Activated effector memory CD4-positive, alpha-beta T cell treated with Interleukin-2 at 50 U/mL for 16 hours (primary cell): ENCODE data around the gene PPP1R13L.
"Not testable (repeated sequence)": the region's sequence is repeated elsewhere in the genome, so short reads cannot be mapped to it uniquely, and the experiment has no call there.

Source experiments
- DNase-seq: peaks from one replicate; pipeline ENCODE4 v3.0.0-alpha.2; 2020

PPP1R13L gene, protein sequence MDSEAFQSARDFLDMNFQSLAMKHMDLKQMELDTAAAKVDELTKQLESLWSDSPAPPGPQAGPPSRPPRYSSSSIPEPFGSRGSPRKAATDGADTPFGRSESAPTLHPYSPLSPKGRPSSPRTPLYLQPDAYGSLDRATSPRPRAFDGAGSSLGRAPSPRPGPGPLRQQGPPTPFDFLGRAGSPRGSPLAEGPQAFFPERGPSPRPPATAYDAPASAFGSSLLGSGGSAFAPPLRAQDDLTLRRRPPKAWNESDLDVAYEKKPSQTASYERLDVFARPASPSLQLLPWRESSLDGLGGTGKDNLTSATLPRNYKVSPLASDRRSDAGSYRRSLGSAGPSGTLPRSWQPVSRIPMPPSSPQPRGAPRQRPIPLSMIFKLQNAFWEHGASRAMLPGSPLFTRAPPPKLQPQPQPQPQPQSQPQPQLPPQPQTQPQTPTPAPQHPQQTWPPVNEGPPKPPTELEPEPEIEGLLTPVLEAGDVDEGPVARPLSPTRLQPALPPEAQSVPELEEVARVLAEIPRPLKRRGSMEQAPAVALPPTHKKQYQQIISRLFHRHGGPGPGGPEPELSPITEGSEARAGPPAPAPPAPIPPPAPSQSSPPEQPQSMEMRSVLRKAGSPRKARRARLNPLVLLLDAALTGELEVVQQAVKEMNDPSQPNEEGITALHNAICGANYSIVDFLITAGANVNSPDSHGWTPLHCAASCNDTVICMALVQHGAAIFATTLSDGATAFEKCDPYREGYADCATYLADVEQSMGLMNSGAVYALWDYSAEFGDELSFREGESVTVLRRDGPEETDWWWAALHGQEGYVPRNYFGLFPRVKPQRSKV

DNA sequence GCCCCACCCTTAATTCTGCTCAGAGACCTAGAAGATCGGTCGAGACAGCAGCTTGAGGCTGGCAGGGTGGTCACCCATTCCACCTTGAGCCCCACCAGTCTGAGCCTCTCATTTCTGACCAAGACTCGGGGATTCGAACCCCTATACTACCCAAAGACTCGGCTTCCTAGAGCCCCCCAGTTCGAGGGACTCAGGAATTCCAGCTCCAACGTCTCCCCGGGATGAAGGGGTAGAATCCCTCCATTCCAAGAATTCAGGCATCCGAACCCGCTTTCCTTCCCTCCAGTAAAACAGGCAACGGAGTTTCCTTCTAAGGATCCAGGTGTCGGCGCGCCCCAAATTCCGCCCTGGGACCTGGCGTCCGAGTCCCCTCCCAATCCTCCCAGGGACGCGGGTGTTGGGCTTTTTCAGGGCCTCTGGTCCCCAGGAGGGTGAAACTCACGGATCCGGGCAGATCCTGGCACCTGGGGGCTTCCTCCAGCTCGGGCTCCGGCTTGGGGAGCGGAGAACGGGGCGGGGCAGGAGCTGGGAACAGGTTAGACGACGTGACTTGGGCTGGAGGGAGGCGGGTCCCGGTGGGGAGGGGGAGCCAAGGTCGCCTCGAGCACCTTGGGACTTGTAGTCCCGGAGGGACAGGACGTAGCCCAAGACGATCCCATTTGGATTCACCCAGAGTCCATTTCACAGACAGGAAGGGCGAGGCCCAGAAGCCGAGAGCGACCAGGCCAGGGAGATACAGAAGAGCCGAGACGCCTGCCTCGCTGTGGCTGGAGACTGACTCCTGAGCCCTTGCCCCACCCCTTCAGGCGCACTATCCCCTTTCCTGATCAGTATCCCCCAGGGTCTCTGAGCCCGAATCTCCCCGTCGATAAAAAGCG lies at the start of gene PPP1R13L:
Gene PPP1R13L, minus strand, starts transcription at position 513 of the 878 bp plus-strand sequence. CDS start 6,751 bp downstream, outside the sequence.
- DNase-seq: peak; percentile 25

DNA sequence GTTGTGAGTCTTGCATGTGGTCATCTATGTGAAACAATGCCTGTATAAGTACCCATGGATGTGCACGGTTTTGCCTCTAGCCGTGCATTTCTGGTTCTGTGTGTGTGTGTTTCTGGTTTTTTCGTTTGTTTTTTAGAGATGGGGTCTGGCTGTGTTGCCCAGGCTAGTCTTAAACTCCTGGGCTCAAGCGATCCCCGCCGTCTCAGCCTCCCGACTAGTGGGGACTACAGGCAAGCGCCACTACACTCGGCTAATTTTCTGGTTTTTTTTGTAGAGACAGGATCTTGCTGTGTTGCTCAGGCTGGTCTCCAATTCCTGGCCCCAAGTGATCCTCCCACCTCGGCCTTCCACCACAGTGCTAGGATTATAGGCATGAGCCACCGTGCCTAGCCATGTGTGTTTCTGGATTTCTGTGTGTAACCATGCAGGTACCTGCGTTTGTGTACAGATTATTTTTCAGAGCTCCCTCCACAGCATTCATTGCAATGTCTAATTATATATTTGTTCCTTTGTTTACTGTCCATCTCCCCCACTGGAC lies 47.0 kb upstream of the PPP1R13L start:
- no peak for DNase-seq

DNA sequence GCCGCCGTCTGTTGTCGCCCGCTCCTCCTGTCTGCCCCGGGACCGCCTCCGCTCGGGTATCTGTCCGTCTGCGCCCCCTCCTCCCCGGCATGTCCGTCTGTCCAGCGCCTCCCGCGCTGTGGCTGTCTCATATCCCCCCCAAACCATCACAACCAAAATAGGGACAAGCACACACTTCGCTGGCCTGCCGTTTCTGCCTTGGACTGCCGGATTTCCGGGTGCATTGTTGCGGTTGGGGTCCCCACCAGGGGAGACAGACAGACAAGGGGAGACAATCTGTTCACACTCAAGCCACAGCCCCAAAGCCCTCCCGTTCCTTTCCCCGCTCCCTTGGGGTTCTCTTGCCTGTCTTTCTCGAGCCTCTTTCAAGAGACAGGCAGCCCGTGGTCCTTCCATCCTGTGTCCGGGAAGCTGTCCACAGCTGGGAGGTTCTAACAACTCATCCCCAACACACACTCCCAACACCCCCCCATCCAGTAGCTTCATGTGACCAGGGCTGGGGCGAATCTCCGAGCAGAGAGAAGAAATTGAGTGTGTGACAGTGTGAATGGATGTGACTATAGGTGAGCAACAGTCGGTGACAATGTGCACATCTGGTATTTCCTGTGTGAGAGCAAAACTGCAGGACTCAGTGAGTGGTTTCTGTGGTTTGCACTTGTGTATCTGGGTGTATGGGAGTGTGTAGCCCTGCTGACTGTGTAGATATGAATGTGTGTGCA lies 46.4 kb upstream of the PPP1R13L start:
- peak; percentile 31 for DNase-seq

DNA sequence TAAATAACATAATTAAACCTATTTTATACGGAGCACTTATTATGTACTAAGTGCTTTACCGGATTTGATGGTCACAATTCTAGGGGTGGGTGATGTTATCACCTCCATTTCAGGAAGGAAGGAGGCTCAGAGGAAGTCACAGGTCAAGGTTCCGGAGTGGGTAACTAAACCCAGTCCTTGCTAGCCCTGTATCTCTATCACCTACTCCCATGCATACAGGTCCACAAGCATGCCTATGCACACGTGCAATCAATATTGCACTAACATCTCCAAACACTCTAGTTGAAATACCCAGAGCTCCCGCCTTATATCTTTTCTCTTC lies 45.1 kb upstream of the PPP1R13L start:
- no peak for DNase-seq

DNA sequence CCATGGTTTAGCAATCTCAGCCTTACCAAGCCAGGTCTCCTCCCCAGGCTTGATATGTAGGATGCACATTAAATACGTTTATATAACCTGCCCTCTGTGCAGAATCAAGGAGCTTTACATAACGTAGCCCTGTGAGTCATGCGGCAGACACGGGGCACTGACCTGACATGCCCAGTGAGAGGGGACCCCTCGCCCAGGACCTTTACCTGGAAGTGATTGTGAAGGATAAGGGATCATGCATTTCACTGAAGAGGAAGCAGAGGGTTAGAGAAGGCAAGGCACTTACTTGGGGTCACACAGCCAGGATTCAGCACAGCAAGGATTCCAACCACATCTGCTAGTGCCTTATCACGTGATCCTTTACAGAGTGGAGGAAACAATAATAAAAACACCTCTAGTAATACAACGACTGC lies 44.0 kb upstream of the PPP1R13L start:
- DNase-seq: no peak

DNA sequence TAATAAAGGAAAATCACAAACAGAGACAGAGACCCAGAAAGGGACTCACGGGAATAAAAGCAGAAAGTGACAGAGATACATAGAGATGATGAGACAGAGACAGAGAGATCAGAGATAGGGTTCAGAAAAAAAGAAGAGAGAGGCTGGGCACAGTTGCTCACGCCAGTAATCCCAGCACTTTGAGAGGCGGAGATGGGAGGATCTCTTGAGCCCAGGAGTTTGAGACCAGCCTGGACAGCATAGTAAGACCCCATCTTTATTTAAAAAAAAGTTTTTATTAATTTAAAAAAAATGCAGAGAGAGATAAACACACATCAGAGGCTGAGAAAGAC lies 43.5 kb upstream of the PPP1R13L start:
- no peak for DNase-seq

DNA sequence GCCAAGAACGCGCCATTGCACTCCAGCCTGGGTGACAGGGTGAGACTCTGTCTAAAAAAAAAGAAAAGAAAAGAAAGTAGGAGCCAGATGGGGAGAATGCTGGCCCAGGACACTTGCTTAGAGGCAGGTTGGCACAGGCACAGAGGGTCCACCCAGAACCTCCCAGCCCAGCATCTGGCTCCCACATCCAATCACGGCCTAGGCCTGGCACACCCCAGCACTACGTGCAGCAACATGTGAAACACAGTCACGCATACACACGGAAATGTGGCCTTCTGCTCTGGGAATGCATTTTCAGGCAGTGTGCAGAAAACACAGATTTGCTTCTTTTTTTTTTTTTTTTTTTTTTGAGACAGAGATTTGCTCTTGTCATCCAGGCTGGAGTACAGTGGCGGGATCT lies 42.1 kb upstream of the PPP1R13L start:
- DNase-seq: no peak

DNA sequence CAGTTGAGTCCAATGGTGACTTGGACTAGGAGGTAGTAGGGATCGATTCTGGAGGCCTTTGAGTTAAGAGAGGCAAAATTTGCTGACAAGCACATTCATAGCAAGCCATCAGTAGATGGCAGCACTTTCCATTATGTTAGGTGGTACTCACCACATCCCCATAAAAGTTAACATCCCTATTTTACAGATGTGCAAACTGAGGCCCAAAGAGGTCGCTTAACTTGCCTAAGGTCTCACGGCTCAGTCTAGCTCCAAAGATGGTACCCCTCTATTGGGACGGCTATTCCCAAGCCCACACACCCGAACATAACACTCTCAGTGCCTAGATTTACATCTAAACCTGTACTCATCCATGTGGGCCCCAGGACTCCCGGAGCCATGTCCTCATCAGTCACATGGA lies 41.4 kb upstream of the PPP1R13L start:
- no peak for DNase-seq

DNA sequence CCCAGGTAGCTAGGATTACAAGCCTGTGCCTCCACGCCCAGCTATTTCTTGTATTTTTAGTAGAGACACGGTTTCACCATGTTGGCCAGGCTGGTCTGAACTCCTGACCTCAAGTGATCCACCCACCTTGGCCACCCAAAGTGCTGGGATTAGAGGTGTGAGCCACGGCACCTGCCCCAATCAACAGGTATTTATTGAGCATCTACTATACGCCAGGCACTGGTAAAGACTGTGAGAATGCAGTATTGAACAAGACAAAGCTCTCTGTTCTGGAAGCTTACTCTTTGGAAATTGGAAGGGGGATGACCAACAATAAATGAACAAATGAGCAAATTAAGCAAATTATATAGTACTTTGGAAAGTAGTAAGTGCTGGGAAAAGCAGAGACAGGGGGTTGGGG lies 40.3 kb upstream of the PPP1R13L start:
- no peak for DNase-seq

DNA sequence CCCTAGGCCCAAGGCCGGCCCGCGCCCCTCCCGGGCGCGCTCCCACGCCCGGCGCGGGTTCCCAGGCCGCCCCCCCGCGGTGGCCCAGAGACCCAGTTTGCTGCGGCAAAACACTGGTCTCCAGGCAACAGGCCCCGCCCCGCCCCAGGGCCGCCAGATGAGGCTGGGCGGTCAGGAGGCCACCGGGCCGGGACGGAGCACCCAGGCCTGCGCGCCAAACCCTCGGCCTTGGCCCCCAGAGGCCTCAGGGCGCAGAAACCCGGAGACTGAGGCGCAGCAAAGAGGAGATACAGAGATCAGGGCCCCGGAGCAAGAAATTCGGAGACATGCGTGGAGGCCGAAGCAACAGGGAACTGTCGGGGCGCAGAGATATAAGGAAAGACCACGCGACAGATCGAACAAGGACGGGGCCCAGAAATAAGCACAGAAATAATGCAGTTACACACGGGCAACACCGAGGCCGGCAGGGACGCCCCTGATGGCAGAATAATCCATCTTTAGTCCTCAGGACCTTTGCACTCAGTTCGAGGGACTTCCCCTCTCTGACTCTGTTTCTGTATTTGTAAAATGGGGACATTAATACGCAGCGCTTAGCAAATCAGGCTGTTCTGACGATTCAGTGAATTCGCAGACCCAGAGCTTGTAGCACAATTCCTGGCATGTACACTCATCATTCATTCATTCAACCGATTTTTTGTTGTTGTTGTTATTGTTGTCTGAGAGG lies 39.6 kb upstream of the PPP1R13L start:
- DNase-seq: peak; percentile 64

DNA sequence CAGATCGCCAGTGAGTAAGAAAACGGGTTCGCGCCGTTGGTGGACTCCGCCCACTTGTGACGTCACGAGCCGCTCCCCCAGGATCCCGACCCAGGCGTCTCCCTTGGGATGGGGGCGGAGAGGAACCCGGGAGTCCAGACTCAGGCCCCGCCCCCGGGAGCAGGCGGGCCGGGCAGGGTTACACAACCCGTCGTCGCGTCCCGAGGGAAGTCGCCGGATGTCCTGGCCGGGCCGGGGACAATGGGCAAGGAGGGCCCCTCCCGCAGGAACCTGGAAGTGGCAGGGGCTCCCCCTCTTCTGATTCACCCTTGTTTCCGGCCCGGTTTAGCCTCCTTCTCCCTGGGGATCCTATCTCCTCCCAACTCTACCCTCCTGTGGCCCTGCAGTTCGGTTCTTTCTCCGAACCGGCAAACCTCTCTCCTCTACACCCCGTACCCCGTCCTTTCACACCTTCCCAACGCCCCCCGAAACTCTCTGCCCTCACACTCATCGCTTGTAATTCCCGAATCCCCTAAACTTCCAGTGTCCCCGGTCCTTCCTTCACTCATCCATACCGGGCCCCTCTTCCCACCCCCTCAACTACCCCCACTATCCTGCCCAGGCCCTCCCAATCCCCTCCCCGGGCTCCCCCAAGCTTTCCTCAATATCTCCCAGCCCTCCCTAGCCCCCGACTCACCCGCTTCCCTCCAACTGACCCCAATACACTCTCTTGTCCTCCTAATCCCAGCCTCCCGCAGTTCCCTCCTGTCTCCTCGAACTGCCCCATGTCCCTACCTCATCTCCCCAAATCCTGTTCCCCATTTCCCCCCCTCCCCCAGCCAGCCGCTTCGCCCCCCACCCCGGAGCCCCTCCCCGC lies 38.8 kb upstream of the PPP1R13L start:
- DNase-seq: peak; percentile 30

DNA sequence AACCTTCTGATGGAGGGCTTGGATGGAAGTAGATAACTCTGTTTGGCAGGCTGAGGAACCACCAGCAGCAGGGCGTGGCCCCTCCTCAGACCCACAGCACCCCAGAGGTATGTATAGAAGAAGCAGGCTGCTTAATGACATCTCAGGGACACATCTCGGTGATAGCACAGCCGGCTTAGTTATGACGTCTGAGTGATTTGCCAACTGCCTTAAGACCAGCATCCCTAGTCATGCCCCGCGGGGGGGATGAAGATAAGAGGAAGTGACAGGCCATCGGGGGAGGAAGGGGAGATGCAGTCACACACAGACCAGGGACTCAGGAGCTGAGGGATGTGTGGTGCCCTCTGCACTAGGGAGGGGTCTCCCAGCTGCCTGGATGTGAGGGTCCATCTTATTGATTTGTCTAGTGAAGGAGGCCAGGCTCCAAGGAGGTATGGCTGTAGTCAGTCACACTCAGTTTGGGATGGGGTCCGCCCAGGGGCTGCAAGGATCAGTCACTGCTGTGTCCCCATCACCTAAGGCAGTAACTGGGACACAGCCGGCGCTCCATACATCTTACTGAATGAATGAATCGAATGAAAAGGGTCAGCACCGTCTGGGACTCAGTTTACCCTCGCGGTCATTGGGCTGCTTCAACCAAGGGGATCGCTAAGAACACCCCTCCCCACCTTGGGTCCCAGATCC lies 38.1 kb upstream of the PPP1R13L start:
- DNase-seq: no peak

DNA sequence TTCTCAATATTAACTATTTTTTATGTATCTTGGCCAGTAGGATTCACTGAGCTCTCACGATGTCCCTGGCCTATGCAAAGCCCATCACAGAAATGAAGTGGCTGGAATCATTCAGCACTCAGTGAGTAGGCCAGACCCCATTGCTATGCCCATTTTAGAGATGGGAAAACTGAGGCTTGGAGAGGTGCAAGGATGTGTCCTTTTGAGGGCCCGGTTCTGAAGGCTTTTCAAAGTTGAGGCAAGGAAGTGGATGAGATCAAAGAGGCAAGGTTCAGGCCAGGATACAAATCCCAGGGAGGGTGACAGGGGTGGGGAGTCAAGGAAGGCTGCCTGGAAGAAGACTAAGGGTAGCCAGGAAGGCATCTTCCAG lies 37.5 kb upstream of the PPP1R13L start:
- DNase-seq: no peak

DNA sequence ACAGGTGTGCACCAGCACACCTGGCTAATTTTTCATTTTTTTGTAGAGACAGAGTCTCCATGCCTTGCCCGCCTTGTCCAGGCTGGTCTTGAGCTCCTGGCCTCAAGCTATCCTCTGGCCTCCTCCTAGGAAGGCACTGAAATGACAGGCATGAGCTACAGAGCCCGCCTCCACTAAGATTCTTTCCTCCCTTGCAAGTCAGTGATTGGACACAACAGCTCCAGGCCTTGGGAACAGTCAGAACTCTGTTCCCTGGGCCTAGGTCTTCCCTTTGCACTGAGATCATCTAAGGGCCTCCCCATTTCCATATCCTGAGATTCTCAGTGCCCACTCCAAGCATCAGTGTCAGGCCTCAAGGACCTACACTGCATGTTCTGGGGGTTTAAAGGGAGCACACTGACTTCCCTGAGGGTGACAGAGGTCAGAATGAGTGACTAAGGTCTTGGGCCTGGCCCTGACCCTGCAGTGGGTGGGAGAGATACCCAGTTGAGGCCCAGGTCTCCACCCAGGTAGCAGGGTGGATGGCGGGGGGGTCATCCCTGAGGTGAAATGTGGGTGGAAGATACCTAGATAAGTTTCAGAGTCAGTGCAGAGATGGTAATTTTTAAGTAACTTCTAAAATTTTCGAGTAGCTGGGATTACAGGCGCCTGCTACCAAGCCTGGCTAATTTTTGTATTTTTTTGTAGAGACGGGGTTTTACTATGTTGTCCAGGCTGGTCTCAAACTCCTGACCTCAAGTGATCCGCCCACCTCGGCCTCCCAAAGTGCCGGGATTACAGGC lies 36.2 kb upstream of the PPP1R13L start:
- DNase-seq: no peak

DNA sequence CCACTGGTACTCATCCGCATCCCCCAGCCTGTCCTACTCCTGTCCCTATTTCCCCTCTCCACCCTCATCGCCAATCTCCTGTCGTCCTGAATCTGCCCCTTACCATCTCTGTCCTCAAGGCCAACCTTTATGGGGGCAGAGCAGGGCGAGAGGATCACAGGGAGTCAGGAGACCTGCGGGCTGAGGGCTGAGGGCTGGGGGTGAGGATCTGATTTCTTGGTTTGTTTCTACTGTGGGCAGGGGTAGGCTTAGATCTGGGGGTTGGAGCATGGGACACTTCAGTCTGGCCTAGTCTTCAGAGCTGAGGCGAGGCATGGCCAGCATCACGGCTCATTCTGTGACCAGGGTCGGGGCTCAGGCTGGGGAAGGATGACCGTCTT lies 35.4 kb upstream of the PPP1R13L start:
- no peak for DNase-seq

DNA sequence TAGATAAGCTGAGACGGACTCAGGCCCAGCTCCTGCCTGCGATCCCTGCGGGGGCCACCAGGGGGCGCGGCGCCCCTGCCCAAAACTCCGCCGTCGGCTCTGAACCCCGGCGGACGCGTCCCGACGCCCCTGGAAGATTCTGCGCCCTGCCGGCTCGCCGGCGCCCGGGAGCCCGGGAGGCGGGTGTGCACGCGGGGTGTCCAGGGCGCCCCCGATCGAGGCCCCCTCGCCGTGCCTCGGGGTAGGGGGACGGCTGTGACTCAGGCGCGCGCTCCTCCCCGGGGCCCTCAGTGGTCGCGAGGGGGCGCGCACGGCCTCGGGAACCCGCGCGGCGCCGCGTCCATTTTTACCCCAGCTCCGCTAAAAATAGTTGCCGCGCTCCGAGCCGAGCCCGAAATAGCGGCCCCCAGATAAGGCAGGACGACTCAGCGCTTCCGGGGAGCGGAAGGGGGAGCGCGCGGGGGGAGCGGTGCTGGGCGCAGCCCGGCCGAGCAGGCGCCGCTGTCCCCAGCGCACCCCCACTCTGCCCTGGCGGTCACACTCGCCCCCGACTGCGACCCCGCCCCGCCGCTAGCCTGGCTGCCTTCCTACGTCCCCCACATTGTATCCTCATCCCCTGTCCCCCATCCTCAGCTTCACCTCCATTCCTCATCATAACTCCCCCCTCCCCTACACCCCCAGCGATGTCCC lies 34.8 kb upstream of the PPP1R13L start:
- DNase-seq: peak; percentile 77

DNA sequence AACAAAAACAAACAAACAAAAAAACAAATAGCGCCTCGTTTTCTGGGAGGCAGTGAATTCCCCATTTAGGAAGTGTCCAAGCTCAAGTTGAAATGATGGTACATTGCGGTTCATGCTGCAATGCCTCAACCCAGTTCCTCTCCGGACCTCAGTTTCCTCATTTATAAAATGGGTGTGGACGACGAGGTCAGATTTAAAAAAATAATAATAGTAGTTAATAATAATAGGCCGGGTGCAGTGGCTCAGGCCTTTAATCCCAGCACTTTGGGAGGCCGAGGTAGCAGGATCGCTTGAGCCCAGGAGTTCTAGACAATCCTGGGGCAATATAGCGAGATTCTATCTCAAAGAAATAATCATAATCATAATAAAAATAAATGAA lies 34.3 kb upstream of the PPP1R13L start:
- no peak for DNase-seq

DNA sequence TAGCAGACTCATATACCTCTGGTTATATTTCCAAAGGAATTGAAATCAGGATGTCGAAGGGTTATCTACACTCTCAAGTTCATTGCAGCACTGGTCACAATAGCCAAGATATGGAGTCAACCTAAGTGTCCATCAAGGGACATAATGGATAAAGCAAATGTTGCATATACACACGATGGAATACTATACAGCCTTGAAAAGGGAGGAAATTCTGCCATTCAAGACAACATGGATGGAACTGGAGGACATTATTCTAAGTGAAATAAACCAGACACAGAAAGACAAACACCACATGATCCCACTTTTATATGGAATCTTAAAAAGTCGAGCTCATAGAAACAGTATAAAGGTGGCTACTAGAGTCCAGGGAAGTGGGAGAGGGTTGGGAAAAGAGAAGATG lies 32.5 kb upstream of the PPP1R13L start:
- no peak for DNase-seq

DNA sequence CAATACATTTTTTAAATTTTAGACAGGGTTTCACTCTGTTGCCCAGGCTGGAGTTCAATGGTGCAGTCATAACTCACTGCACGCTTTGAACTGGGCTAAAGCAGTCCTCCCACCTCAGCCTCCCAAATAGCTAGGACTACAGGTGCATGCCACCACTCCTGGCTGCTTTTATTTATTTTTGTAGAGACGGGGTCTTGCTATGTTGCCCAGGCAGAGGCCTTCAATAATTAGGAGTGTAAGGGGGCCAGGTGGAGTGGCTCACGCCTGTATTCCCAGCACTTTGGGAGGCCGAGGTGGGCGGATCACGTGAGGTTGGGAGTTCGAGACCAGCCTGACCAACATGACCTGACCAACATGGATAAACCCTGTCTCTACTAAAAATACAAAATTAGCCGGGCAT lies 27.7 kb upstream of the PPP1R13L start:
- DNase-seq: not testable (repeated sequence)
